ENCODE data around the gene ABCC4.
A peak's percentile ranks its signal among the peaks of the same experiment; 100 is the strongest.

The ABCC4 gene

GRCh38 chr13:95086761-95087160 lies 214.5 kb downstream of the ABCC4 start:
- H3K4me3 ChIP-seq (replicated peaks; ENCODE audit: low read depth, low read length) = no peak overlapping the region
- TF ChIP-seq CTCF (IDR thresholded peaks at IDR 0.05; ENCODE audit: low read length, missing control alignments) = no peak
- DNase-seq (ENCODE audit: low read depth) = no peak

GRCh38 chr13:95083758-95084157 lies 217.5 kb downstream of the ABCC4 start:
- no peak for TF ChIP-seq CTCF (IDR thresholded peaks at IDR 0.05; ENCODE audit: low read length, missing control alignments)
- no peak overlapping the region for H3K4me3 ChIP-seq (replicated peaks; ENCODE audit: low read depth, low read length)
- DNase-seq (ENCODE audit: low read depth) = peak; percentile 70

- no peak for TF ChIP-seq CTCF (IDR thresholded peaks at IDR 0.05; ENCODE audit: low read length, missing control alignments)
- no peak overlapping the region for H3K4me3 ChIP-seq (replicated peaks; ENCODE audit: low read depth, low read length)
- DNase-seq (ENCODE audit: low read depth) = no peak
Observed at GRCh38 chr13:95083066-95083465, 218.2 kb downstream of the ABCC4 start.

GRCh38 chr13:95075506-95075905 lies 225.7 kb downstream of the ABCC4 start:
- TF ChIP-seq CTCF (IDR thresholded peaks at IDR 0.05; ENCODE audit: low read length, missing control alignments) = no peak
- H3K4me3 ChIP-seq (replicated peaks; ENCODE audit: low read depth, low read length) = no peak overlapping the region

GRCh38 chr13:95074820-95075219 lies 226.4 kb downstream of the ABCC4 start:
- no peak overlapping the region for H3K4me3 ChIP-seq (replicated peaks; ENCODE audit: low read depth, low read length)
- no peak for TF ChIP-seq CTCF (IDR thresholded peaks at IDR 0.05; ENCODE audit: low read length, missing control alignments)
- no peak for DNase-seq (ENCODE audit: low read depth)

More at GRCh38 chr13:95075506-95075905, 225.7 kb downstream of the ABCC4 start:
- no peak for DNase-seq (ENCODE audit: low read depth)

GRCh38 chr13:95073747-95074311 lies 227.4 kb downstream of the ABCC4 start:
- DNase-seq (ENCODE audit: low read depth) = peak; percentile 7
- no peak overlapping the region for H3K4me3 ChIP-seq (replicated peaks; ENCODE audit: low read depth, low read length)

More at GRCh38 chr13:95073747-95074311, 227.4 kb downstream of the ABCC4 start:
- TF ChIP-seq CTCF (IDR thresholded peaks at IDR 0.05; ENCODE audit: low read length, missing control alignments) = no peak

Data from fibroblast of pulmonary artery (primary cell).